Urinary bladder (tissue), 4 donors: ENCODE measurements around the gene DAND5. TPM values are rescaled to one million over a fixed set of nuclear protein-coding genes. Genes with fewer than 3 reads are reported as not detected.

Experiments used
- DNase-seq: peaks from one replicate; pipeline ENCODE4 v3.0.0-alpha.2; 2015; ENCODE audit errors: extremely low spot score
- H3K27ac ChIP-seq: one replicate; pipeline ENCODE4 v1.5.1; 2013; ENCODE audit warnings: low read depth, mild to moderate bottlenecking, moderate library complexity
- H3K36me3 ChIP-seq: one replicate; pipeline ENCODE4 v1.6.1; 2013; ENCODE audit warnings: mild to moderate bottlenecking, moderate library complexity; ENCODE audit not compliant: insufficient read depth
- H3K4me1 ChIP-seq: one replicate; pipeline ENCODE4 v1.6.1; 2013; ENCODE audit warnings: mild to moderate bottlenecking, moderate library complexity; ENCODE audit not compliant: insufficient read depth
- H3K4me3 ChIP-seq: one replicate; pipeline ENCODE4 v1.5.1; 2013; ENCODE audit warnings: low read depth, low read length
- WGBS: extraction: QIAGEN DNeasy Blood & Tissue Kit; methylation state at CpG from one replicate; pipeline ENCODE4 v1.1.7; 2013; 5-methylcytosine and 5-hydroxymethylcytosine counted together
- polyA plus RNA-seq: library from polyadenylated mRNA; stranded (reverse); fragments of 200-250 nt; gene quantifications from one replicate; pipeline ENCODE4 v1.2.3, GENCODE V29; 2013
- total RNA-seq: library from RNA; depleted of rRNA; stranded (reverse); fragments of >200 nt; gene quantifications from one replicate; pipeline ENCODE4 v1.2.3, GENCODE V29; 2014
- donor health status: healthy with polysubstance abuse.
- donor health status: healthy.

The DAND5 gene, protein sequence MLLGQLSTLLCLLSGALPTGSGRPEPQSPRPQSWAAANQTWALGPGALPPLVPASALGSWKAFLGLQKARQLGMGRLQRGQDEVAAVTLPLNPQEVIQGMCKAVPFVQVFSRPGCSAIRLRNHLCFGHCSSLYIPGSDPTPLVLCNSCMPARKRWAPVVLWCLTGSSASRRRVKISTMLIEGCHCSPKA
- total RNA-seq (not detected), polyA plus RNA-seq (not detected)

- no peak within 1 kb of the TSS for H3K27ac ChIP-seq
- H3K4me3 ChIP-seq, result no peak within 1 kb of the TSS
- no peak for DNase-seq
- 45% methylated on average over 14 of the region's 14 CpGs for WGBS
- no peaks in the 10 kb centered on the region for H3K36me3 ChIP-seq
- no peaks in the 10 kb centered on the region for H3K4me1 ChIP-seq
Measured at GRCh38 chr19:12969292-12969988, at the start of gene DAND5. DAND5 (plus strand) TSS chr19:12969576; CDS start chr19:12969661, 85 bp downstream.

GRCh38 chr19:12921047-12921446 lies 48.3 kb upstream of the DAND5 start:
- H3K4me3 ChIP-seq, result no peak overlapping the region
- H3K27ac ChIP-seq, result no peak overlapping the region
- H3K36me3 ChIP-seq, result peaks cover 3% of the 10 kb centered on the region
- no peak for DNase-seq
- no peaks in the 10 kb centered on the region for H3K4me1 ChIP-seq
- WGBS, result 38% methylated on average over 3 of the region's 3 CpGs

DNA sequence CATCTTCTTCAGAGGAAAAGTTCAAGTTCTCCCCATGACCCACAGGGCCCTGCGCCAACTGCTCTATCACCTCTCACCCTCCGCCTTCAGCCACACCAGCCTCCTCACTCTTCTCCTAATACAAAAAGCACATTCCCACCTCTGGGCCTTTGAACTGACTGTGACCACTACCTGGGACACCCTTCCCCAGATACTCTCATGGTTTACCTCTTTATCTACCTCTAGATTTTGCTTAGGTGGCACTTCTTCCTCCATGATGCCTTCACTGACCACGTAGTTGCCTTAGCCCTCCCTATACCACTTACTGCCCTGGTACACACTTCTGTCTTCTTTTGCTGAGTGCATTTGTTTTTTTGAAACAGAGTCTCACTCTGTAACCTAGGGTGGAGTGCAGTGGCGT lies 46.4 kb upstream of the DAND5 start:
- H3K36me3 ChIP-seq, result peaks cover 3% of the 10 kb centered on the region
- no peaks in the 10 kb centered on the region for H3K4me1 ChIP-seq
- WGBS, result 98% methylated on average over 4 of the region's 4 CpGs
- no peak for DNase-seq
- H3K27ac ChIP-seq, result no peak overlapping the region
- no peak overlapping the region for H3K4me3 ChIP-seq

GRCh38 chr19:12924621-12925310 lies 44.6 kb upstream of the DAND5 start:
- H3K4me3 ChIP-seq, result no peak overlapping the region
- peaks cover 5% of the 10 kb centered on the region for H3K36me3 ChIP-seq
- H3K27ac ChIP-seq, result no peak overlapping the region
- DNase-seq, result no peak
- WGBS, result 96% methylated on average over 29 of the region's 29 CpGs
- no peaks in the 10 kb centered on the region for H3K4me1 ChIP-seq

- DNase-seq, result no peak
- 90% methylated on average over 19 of the region's 19 CpGs for WGBS
- peaks cover 2% of the 10 kb centered on the region for H3K36me3 ChIP-seq
Measured at GRCh38 chr19:12930002-12930645, 39.3 kb upstream of the DAND5 start.

DNA sequence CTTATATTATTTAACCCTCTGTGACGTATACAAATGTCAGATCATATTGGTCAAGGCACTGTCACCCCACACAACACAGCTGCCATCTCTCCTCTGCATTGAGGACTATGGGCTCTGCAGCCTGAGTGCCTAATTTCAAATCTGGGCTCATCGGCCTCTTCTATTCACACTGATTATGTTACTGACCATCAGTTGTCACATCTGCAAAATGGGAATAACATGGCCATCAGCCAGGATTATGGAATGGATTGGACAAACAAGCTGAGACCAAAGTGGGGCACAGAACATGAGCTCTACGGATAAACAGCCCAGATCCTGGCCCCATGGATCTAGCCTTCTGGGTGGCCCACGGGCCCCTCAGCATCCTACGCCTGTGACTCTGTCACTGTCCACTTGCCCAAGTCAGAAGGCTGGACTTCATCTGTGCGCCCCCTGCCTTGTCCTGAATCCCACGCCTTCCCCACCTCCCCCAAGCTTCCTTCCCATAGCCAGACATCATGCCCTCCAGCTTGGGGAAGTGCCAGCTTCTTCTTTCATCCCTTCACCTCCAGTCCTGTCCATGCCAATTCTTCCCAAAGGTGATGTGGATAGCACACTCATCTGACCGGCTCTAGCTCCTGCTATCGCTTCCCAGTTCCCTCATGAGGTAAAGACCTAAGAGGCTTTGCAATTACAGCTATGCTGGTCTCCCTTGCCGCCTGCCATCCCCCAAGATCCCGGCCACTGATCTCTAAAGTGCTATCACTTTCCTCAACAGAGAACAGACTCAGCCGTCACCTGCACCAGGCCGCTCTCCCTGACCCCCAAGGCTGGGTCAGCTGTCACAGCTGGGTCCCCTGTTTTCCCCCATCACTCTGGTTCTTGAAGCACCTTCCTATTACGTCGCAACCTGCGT lies 36.7 kb upstream of the DAND5 start:
- Histone ChIP-seq H3K27ac (no peak overlapping the region), H3K36me3 (peaks cover 2% of the 10 kb centered on the region), H3K4me3 (peak overlapping the region; percentile 70), H3K4me1 (no peaks in the 10 kb centered on the region)
- 29% methylated on average over 16 of the region's 16 CpGs for WGBS
- no peak for DNase-seq

More at GRCh38 chr19:12930002-12930645, 39.3 kb upstream of the DAND5 start:
- Histone ChIP-seq H3K4me3 (no peak overlapping the region), H3K4me1 (no peaks in the 10 kb centered on the region), H3K27ac (no peak overlapping the region)

DNA sequence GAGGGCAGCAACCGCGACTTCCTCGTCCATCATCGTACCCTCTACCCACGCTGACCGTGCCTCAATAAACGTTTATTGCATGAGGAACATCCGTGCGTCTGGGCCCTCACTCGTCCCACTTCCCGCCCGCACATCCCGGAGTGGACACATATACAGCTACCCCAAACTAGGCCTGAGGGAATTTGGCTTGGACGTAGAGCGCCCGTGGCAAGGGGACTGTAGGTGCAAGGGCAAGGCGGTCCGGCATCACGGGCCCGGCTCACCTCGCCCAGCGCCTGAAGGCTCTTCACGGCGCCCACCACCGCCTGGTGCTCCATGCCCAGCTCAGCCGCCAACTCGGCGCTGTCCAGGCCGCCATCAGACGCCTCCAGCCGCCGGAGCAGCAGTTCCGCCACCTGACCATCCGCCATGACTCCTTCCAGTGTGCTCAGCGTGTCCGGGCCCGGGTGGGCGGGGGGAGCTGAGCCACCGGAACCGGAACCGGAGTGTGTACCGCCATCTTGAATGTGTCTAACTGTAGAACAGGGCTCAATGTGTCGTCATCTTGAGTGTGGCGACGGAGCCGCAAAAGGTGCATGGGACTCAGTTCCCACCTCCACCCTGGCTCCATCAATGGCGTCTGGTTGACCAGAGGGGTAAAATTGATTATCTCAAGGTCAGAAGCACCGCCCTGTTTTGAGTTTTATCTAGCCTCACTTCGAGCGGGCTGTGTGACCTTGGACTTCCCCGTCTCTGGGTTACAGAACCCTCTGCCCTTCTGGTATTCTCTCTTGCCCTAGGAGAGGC lies 35.9 kb upstream of the DAND5 start, which contains the start of gene FARSA:
TSS of gene FARSA (minus strand) at position 425 of the 786 bp plus-strand sequence. CDS start at position 410, 15 bp downstream.
- peak; percentile 85 for DNase-seq
- WGBS, result 3% methylated on average over 51 of the region's 51 CpGs
- no peak within 1 kb of the TSS for H3K27ac ChIP-seq
- H3K36me3 ChIP-seq, result peaks cover under 1% of the 10 kb centered on the region
- H3K4me3 ChIP-seq, result peak within 1 kb of the TSS; percentile 70
- no peaks in the 10 kb centered on the region for H3K4me1 ChIP-seq

DNA sequence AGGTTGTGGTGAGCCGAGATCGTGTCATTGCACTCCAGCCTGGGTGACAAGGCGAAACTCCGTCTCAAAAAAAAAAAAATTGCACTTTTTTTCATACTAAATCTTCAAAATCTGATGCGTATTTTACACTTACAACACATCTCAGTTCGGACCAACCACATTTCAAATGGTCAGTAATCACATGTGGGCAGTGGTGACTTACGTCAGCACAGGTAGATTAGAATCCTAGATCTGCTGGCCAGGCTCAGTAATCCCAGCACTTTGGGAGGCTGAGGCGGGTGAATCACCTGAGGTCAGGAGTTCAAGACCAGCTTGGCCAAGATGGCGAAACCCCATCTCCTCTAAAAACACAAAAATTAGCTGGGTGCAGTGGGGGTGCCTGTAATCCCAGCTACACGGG lies 34.3 kb upstream of the DAND5 start:
- H3K36me3 ChIP-seq, result no peaks in the 10 kb centered on the region
- no peak overlapping the region for H3K27ac ChIP-seq
- no peak for DNase-seq
- H3K4me3 ChIP-seq, result no peak overlapping the region
- peaks cover 2% of the 10 kb centered on the region for H3K4me1 ChIP-seq
- 89% methylated on average over 10 of the region's 10 CpGs for WGBS

DNA sequence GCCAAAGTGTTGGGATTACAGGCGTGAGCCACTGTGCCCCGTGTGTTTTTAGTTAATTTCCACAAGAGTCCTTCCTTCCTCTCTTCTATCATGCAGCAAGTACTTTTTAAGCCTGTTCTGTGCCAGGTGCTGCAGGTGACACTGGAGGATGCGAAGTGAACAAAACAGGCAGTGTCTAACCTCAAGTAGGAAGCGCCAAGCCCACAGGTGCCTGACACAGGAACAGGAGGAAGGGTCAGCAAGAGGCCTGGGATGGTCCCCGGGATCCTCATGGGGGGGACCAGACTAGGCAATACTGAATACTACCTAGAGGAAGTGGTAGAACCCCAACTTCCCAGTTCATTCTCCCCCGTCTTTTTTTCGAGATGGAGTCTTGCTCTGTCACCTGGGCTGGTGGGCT lies 32.8 kb upstream of the DAND5 start:
- Histone ChIP-seq H3K4me3 (no peak overlapping the region), H3K27ac (no peak overlapping the region), H3K4me1 (peaks cover 3% of the 10 kb centered on the region), H3K36me3 (no peaks in the 10 kb centered on the region)
- no peak for DNase-seq
- WGBS, result 73% methylated on average over 7 of the region's 7 CpGs

DNA sequence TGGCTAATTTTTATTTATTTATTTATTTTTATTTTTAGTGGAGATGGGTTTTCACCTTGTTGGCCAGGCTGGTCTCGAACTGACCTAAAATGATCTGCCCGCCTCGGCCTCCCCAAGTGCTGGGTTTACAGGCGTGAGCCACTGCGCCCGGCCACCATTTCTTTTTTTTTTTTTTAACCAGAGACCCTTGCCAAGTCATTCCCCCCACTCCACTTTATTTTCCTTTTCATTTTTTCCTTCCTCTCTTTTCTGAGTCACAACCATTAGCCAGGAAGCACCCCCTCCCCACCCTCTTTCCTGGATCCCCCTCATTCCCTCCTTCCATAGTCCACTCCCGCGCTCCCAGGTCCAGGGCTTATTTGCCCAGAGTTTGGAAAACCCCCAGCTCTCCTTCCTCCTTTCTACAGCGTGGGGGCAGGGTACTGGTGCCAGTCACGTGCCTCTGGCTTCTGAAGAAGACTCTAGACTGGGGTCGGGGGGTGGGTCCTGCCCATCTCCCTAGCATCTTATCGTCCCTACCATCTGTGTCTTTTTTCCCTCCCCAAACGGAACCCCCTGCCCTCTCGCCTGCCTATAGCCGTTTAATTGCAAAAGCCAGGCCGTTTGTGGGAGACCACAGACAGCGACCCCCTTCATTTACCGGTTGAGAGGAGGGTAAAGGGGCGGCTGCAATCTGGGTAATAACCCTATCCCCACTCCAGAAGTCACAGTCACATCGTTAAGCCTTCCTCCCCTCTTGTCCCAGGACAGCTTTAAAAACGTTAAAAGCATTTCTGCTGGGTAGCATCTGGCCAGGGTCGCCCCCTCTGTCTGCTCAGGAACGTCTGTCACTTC lies 32.1 kb upstream of the DAND5 start:
- Histone ChIP-seq H3K36me3 (peaks cover 2% of the 10 kb centered on the region), H3K27ac (no peak overlapping the region), H3K4me1 (peaks cover 3% of the 10 kb centered on the region), H3K4me3 (no peak overlapping the region)
- no peak for DNase-seq
- 20% methylated on average over 23 of the region's 23 CpGs for WGBS

DNA sequence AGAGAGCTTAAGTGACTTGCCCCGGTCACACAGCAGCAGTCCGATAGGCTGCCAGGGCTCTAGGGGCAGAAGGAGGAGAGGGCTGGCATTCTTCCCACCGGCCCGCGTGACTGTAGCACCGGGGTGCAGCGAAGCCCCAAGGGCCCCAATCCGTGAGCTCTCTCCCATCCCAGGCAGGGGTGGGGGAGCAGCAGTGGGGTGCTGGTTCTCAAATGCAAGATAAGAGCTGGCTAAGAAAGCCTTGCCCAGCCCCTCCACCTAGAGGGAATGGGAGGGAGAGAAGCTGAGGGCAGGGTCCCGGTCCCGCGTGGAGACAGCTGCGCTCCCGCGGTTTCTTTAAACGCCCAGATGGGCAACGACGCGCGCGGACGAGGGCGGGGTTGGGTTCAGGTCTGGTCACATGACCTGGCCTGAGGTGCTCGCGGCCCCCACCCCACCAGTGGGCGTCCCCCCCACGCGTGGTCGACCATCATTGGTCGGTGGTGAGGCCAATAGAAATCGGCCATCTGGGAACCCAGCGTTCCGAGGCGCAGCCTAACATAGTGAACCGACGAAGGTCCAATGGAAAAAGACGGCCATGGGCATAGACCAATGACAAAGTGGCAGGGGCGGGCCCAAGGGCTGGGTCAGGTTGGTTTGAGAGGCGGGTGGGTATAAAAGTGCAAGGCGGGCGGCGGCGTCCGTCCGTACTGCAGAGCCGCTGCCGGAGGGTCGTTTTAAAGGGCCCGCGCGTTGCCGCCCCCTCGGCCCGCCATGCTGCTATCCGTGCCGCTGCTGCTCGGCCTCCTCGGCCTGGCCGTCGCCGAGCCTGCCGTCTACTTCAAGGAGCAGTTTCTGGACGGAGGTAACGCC lies 31.2 kb upstream of the DAND5 start, which contains the start of gene CALR:
TSS of gene CALR (plus strand) at position 683 of the 852 bp plus-strand sequence. CDS start at position 754, 71 bp downstream.
- DNase-seq, result peak; percentile 99
- Histone ChIP-seq H3K4me1 (peaks cover 3% of the 10 kb centered on the region), H3K27ac (peak within 1 kb of the TSS; percentile 85), H3K36me3 (peaks cover 2% of the 10 kb centered on the region), H3K4me3 (peak within 1 kb of the TSS; percentile 80)
- WGBS, result under 1% methylated on average over 63 of the region's 63 CpGs
